Vagina (tissue), 2 donors: ENCODE measurements around the gene SRRM1.

Source experiments
- POLR2A ChIP-seq, 2 donors: fragments of 450-650 bp; IDR thresholded peaks; one replicate each; pipeline ENCODE4 v1.6.1; 2017; ENCODE audit warnings: antibody characterized with exemption in 2 of 2, mild to moderate bottlenecking in 2 of 2, moderate library complexity in 2 of 2
- TF ChIP-seq, protein P1 (sequence below), 3 experiments: fragments of 450-650 bp in 2 of 3; fragments of 200-600 bp in 1 of 3; sonication (generic) in 1 of 3; IDR thresholded peaks; one replicate each; pipeline ENCODE4 v1.5.1; 2017 to 2019; ENCODE audit warnings: antibody characterized with exemption in 3 of 3, mild to moderate bottlenecking in 2 of 3, moderate library complexity in 2 of 3

GRCh38 chr1:24664507-24665033 lies 21.5 kb downstream of the SRRM1 start:
- no peak for TF ChIP-seq POLR2A (IDR thresholded peaks at IDR 0.05)
- TF ChIP-seq, protein P1, sequence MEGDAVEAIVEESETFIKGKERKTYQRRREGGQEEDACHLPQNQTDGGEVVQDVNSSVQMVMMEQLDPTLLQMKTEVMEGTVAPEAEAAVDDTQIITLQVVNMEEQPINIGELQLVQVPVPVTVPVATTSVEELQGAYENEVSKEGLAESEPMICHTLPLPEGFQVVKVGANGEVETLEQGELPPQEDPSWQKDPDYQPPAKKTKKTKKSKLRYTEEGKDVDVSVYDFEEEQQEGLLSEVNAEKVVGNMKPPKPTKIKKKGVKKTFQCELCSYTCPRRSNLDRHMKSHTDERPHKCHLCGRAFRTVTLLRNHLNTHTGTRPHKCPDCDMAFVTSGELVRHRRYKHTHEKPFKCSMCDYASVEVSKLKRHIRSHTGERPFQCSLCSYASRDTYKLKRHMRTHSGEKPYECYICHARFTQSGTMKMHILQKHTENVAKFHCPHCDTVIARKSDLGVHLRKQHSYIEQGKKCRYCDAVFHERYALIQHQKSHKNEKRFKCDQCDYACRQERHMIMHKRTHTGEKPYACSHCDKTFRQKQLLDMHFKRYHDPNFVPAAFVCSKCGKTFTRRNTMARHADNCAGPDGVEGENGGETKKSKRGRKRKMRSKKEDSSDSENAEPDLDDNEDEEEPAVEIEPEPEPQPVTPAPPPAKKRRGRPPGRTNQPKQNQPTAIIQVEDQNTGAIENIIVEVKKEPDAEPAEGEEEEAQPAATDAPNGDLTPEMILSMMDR (IDR thresholded peaks at IDR 0.05), result no peak
